Activated T-cell treated with anti-CD3 and anti-CD28 coated beads, Interleukin-2, amount 50 U/mL, for 4 hours (primary cell): ENCODE measurements around the gene SOD2. TPM values are rescaled to one million over a fixed set of nuclear protein-coding genes. Genes with fewer than 3 reads are reported as not detected.

Source experiments
- ATAC-seq, 2 donors: fragments of 200-7000 bp; cut with Tn5 transposase; one replicate each; pipeline ENCODE4 v1.10.0; 2021
- DNase-seq: peaks from one replicate; pipeline ENCODE4 v3.0.0-alpha.2; 2020
- H3K27me3 Mint-ChIP-seq: one replicate; pipeline ENCODE4 v1.8.0; 2021; ENCODE audit warnings: low read depth, mixed read lengths
- H3K36me3 Mint-ChIP-seq: one replicate; pipeline ENCODE4 v1.8.0; 2022; ENCODE audit warnings: mixed read lengths; ENCODE audit not compliant: insufficient read depth
- H3K4me1 Mint-ChIP-seq: one replicate; pipeline ENCODE4 v1.8.0; 2021; ENCODE audit warnings: low read depth, mixed read lengths
- H3K4me3 Mint-ChIP-seq: one replicate; pipeline ENCODE4 v1.8.0; 2021; ENCODE audit warnings: mild to moderate bottlenecking, moderate library complexity, mixed read lengths
- H3K9me3 Mint-ChIP-seq: one replicate; pipeline ENCODE4 v1.8.0; 2021; ENCODE audit warnings: mixed read lengths
- total RNA-seq, 3 donors: library from RNA; stranded (reverse); gene quantifications; one replicate each; pipeline ENCODE4 v1.2.1, GENCODE V29; 2021

The SOD2 gene
- total RNA-seq, 3 donors from 2014 or later = 116 to 147 (median 133) TPM

GRCh38 chr6:159650314-159650713, 42.7 kb downstream of the SOD2 start:
- no peak overlapping the region for H3K4me3 Mint-ChIP-seq
- peaks cover 7% of the 10 kb centered on the region for H3K4me1 Mint-ChIP-seq
- H3K9me3 Mint-ChIP-seq = no peaks in the 10 kb centered on the region

GRCh38 chr6:159649441-159649840, 43.6 kb downstream of the SOD2 start:
- no peak for ATAC-seq
- Mint-ChIP-seq H3K27me3 (no peaks in the 10 kb centered on the region), H3K9me3 (no peaks in the 10 kb centered on the region), H3K4me1 (peaks cover 7% of the 10 kb centered on the region), H3K4me3 (no peak overlapping the region), H3K36me3 (peaks cover 2% of the 10 kb centered on the region)
- no peak for DNase-seq

More at GRCh38 chr6:159650314-159650713, 42.7 kb downstream of the SOD2 start:
- DNase-seq (no peak), ATAC-seq (no peak)
- Mint-ChIP-seq H3K27me3 (no peaks in the 10 kb centered on the region), H3K36me3 (no peaks in the 10 kb centered on the region)

- H3K4me3 Mint-ChIP-seq = no peak overlapping the region
These were observed 46.3 kb downstream of the SOD2 start for GRCh38 chr6:159646733-159647132.

GRCh38 chr6:159646116-159646515, 46.9 kb downstream of the SOD2 start:
- H3K27me3 Mint-ChIP-seq = no peaks in the 10 kb centered on the region
- no peak for ATAC-seq
- H3K4me1 Mint-ChIP-seq = peaks cover 7% of the 10 kb centered on the region
- peaks cover 12% of the 10 kb centered on the region for H3K36me3 Mint-ChIP-seq
- no peak overlapping the region for H3K4me3 Mint-ChIP-seq
- DNase-seq = no peak
- H3K9me3 Mint-ChIP-seq = peaks cover 6% of the 10 kb centered on the region

More at GRCh38 chr6:159646733-159647132, 46.3 kb downstream of the SOD2 start:
- DNase-seq = no peak
- Mint-ChIP-seq H3K27me3 (no peaks in the 10 kb centered on the region), H3K9me3 (peaks cover 4% of the 10 kb centered on the region), H3K36me3 (peaks cover 10% of the 10 kb centered on the region), H3K4me1 (peaks cover 7% of the 10 kb centered on the region)
- no peak for ATAC-seq

GRCh38 chr6:159645640-159646039, 47.4 kb downstream of the SOD2 start:
- peaks cover 13% of the 10 kb centered on the region for H3K36me3 Mint-ChIP-seq
- no peak for DNase-seq
- H3K9me3 Mint-ChIP-seq = peaks cover 6% of the 10 kb centered on the region
- H3K27me3 Mint-ChIP-seq = no peaks in the 10 kb centered on the region
- no peak overlapping the region for H3K4me3 Mint-ChIP-seq
- no peak for ATAC-seq
- H3K4me1 Mint-ChIP-seq = peaks cover 7% of the 10 kb centered on the region

Other genes with a start within 250 kb of the SOD2 start
- 100 to 1,000 TPM; 103 to 108 (median 104) TPM for gene WTAP, start 34.3 kb upstream of the SOD2 start, total RNA-seq
- gene ACAT2, start 68.8 kb upstream of the SOD2 start, total RNA-seq = 10 to 100 TPM; 37.2 to 49.0 (median 44.1) TPM
- 100 to 1,000 TPM; 623 to 691 (median 686) TPM for gene TCP1, start 96.4 kb upstream of the SOD2 start, total RNA-seq
- gene MRPL18, start 97.2 kb upstream of the SOD2 start, total RNA-seq = 100 to 1,000 TPM in 2 of 3 donors, 10 to 100 TPM in 1; 99.8 to 111 (median 101) TPM
- 1 to 10 TPM in 1 of 3 donors, under 1 TPM in 2; 0.14 to 2.0 (median 0.30) TPM for gene PNLDC1, start 107.0 kb upstream of the SOD2 start, total RNA-seq
- gene MAS1, start 197.7 kb upstream of the SOD2 start, total RNA-seq = not detected